Dermis microvascular lymphatic vessel endothelial cell (primary cell): Measurements from ENCODE around the gene PIH1D1. TPM values are rescaled to one million over a fixed set of nuclear protein-coding genes. Genes with fewer than 3 reads are reported as not detected.

Source experiments
- DNase-seq, 2 donors: peaks; one replicate each; pipeline versions ENCODE4 v3.0.0 to v3.0.0-alpha.2; 2010; ENCODE audit warnings: low read depth in 2 of 2
- total RNA-seq: library from RNA; depleted of rRNA; stranded (reverse); fragments of >200 nt; gene quantifications from 2 replicates; pipeline ENCODE4 v1.2.1, GENCODE V29; 2014

The PIH1D1 gene
- total RNA-seq, result 146 and 159 TPM in 2 replicates

DNA sequence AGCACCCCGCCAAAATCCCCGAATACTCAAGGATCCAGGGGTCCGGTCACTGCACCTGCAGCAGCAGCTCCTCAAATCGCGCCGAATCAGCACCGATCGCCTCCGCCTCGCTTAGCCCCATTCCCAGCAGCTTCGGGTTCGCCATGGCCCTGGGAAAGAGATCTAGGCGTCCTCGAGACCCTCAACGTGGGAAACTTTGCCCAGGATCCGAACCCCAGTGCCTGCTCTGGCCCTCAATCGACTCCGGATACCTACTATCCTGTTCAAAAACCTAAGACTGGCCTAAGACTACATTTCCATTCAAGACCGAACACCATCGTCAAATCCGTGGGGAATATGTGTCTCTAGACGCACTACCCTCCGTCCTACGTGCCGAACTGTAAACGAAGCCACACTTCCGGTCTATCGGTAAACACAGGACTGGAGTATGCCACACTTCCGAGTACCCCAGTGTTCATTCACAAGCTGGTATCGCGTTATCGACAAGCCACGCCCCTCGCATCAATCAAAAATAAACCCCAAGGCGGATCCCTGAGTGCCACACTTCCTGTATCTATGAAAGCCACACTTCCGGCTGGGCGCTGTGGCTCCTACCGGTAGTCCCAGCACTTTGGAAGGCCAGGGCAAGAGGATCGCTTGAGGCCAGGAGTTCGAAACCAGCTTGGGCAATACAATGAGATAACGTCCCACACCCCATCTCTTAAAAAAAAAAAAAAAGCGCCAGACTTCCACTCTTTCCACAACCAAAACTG is at the start of gene PIH1D1:
PIH1D1 (minus strand) TSS at position 385 of the 752 bp plus-strand sequence; CDS start at position 145, 240 bp downstream.
- DNase-seq, result peak; percentile 99 to 100

DNA sequence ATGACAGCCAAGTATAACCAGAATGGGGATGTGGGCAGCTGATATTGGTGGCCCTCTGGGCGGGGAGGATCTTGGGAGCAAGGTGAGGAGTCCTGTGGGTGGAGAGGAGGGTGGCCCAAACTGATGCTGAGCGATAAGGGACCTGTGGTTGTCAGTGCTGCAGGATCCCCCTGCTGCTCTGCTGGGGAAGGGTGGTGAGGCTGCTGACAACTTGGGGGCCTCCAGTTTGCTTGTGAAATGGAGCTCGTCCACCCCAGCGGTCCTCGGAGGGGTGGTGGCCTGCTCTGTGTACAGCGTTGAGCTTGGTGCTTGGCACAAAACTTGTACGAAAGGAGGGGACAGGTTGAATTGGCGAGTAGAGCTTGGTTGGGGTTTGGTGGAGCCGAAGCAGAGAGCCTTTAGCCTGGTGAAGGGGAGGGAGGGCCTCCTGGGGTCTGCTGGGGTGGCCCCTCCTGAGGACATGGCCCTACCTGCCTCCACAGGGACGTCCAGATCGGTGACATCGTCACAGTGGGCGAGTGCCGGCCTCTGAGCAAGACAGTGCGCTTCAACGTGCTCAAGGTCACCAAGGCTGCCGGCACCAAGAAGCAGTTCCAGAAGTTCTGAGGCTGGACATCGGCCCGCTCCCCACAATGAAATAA is 47.5 kb upstream of the PIH1D1 start:
- DNase-seq, result no peak

DNA sequence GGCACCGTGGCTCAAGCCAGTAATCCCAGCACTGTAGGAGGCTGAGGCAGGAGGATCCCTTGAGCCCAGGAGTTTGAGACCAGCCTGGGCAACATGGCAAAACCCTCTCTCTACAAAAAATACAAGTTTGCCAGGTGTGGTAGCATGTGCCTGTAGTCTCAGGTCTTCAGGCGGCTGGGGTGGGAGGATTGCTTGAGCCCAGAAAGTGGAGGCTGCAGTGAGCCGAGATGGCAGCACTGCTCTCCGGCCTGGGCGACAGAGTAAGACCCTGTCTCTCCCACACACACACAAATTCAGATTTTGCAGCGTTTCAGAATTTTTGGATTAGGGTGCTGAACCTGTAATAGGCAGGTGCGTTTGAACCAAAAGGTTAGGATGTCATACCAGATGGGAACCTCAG is 46.9 kb upstream of the PIH1D1 start:
- DNase-seq, result no peak

DNA sequence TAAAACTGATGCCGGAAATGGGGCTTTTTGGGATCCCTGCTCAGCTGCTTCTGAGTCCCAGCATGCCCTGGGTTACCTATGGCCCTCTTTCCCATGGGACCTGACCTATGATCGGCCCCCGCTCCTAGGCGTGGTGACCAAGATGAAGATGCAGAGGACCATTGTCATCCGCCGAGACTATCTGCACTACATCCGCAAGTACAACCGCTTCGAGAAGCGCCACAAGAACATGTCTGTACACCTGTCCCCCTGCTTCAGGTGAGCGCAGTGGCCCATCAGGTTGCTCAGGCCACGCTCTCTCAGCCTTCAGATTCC is 46.1 kb upstream of the PIH1D1 start:
- no peak for DNase-seq

DNA sequence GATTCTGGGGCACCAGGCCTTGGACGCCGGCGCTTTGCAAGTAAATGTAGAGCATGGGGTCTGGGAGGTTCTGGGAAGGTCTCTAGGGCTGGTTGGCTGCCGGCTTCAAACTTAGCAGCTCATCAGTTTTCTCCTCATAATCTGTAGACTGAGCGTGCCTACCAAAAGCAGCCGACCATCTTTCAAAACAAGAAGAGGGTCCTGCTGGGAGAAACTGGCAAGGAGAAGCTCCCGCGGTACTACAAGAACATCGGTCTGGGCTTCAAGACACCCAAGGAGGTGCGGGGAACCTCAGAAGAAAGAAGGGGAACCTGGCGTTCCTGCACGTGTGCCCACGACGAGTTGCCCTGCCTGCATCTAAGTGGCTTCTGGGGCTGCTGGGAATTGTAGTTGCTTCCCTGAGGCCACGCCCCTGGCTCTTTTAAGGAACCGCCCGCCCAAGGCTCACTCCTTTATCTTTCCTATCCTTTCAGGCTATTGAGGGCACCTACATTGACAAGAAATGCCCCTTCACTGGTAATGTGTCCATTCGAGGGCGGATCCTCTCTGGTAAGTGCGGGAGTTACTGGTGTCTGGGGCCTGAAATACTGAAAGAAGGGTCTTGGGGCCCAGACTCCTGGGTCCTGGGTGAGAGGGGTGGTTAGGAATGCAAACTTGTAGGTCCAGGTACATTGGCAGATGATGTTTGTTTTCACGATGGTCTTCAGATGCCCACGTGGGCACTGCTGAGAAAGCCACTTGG is 45.6 kb upstream of the PIH1D1 start:
- peak in 1 of 2 donors; percentile 53 for DNase-seq

DNA sequence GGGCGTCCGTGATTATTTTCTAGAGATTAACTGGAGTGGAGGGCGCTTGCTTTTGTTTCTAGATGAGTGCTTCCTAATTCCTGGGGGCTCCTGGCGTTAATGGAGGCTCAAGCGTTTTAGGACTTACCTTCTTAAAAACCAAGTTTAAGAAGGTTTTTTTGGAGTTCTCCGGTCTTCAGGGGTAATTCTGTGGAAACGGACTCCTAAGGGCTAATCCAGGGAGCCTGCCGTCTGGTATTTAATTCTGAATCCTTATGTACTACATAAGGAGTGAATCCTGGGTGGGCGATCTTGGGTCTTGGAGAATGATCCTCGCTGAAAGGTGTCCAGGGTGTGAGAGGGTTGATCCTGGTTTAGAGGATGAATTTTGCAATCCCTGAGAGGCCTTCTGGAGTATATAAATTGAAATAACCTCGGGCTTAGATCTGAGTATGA is 45.0 kb upstream of the PIH1D1 start:
- no peak for DNase-seq

DNA sequence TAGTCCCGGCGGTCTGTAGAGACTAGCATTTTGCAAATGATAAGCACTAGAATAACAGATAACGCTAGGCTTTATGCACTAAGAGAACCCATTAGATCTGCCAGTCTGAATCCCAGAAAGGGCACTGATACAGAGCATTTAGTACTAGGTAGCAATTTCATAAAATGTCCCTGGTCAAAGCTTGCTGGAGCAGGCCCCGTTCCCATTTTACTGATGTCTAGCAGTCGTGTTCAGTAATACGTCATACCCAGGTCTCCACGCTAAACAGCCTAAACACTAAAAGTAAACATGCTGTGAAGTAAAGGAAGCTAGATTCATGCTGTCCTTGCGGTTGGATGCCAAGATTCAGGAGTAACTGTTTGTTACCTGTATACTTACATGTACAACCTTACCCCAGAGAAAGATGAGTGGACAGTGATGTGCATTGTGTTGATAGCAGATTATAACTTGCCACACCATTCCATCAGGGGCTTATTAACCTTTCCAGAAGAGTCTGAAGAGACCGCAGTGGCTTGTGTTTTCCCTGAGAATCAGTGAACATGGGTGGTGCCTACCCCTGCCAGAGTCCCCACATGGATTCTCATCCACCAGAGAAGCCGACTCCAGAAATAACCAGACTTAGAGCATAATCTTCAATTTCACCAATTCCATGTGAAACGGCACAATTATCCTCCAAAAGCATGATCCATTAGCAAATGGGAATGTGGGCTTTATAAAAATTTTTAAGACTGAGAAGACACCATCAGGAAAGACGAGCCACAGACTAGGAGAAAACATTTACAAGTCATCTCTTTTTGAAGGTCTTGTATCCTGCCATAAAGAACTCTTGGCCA is 41.2 kb upstream of the PIH1D1 start:
- DNase-seq, result no peak

DNA sequence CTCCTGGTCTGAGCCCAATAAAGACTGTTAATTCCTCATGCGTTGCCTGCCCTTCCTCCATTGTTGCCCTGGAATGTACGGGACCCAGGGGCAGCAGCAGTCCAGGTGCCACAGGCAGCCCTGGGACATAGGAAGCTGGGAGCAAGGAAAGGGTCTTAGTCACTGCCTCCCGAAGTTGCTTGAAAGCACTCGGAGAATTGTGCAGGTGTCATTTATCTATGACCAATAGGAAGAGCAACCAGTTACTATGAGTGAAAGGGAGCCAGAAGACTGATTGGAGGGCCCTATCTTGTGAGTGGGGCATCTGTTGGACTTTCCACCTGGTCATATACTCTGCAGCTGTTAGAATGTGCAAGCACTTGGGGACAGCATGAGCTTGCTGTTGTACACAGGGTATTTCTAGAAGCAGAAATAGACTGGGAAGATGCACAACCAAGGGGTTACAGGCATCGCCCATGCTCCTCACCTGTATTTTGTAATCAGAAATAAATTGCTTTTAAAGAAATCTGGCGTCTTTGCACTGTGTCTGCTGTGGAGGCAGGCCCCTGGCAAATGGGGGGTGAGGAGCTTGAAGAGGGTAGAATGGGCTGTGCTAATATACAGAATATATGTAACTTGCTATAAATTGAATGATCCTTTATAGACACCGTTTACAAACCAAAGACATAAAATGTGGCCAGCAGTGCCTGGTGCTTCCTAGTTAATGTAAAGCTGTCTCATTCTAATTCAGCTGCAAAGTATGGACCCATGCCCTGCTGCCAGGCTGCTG is 40.4 kb upstream of the PIH1D1 start:
- no peak for DNase-seq

DNA sequence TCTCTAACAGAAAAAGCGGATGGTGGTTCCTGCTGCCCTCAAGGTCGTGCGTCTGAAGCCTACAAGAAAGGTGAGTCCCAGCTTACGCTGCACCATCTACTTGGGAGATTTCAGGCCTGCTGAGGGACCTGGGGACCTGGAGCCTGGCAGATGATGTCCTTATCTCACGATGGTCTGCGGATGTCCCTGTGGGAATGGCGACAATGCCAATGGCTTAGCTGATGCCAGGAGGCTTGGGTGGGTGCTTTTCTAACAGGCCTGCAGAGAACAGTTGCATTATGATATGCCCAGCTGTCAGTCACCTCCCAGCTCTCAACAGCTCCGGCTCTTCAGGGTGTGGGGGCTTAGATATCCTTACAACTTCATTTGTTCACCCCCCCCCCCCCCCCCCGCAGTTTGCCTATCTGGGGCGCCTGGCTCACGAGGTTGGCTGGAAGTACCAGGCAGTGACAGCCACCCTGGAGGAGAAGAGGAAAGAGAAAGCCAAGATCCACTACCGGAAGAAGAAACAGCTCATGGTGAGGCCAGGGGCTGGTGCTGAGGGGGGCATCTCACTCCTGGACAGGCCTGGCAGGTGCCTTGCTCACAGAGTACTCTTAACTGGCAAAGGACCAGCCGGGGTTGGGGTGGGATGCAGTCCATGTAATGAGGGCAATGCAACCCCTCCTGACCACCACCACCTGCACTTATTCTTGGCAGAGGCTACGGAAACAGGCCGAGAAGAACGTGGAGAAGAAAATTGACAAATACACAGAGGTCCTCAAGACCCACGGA is 39.6 kb upstream of the PIH1D1 start:
- DNase-seq, result no peak

DNA sequence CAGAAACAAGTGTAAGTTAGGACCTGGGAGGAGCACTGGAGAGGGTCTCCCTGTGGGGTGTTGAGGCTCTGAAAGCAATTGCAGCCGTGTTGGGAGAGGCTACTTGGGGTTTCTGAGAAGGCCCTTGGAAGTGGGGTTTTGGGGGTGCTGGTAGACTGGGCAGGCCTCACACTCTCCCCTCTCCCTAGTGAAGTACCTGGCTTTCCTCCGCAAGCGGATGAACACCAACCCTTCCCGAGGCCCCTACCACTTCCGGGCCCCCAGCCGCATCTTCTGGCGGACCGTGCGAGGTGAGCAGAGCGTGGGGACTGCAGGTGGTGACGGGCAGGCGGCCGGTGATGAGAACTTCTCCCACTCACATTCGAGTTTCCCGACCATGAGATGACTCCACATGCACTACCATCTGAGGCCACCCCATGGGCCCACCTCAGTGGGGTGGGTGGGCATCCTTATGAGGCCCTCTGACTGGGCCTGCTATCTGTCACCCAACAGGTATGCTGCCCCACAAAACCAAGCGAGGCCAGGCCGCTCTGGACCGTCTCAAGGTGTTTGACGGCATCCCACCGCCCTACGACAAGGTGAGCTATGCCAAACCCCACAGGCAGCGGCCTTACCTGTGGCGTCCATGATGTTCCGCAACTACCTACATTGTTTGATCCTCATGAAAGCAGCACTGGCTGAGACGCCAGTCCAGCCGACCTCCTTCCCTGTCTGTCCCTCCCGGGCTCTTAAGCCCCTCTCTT is 38.8 kb upstream of the PIH1D1 start:
- DNase-seq, result no peak

DNA sequence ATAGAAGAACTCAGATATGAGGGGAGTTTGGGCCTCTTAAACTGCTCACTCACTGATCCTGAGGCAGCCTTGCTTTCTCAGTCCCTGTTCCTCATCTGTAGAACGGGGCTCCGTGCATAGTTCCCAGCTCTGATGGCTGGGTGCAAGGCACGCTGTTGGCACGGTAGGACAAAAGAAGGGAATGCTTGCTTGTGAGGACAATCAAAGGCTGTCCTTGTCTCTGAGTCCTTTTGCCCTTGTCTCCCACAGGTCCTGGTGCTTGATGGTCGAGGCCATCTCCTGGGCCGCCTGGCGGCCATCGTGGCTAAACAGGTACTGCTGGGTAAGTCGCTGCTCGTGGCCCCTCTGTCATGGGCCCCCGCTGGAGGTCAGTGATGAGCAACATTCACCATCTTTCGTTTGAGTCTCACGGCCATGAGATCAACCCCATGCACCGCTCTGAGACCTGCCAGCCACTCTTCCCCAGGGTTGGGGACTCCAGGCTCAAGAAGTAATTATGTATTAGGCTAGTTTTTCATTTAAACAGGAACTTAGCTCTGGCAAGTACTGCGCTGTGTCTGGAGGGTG is 38.1 kb upstream of the PIH1D1 start:
- no peak for DNase-seq

DNA sequence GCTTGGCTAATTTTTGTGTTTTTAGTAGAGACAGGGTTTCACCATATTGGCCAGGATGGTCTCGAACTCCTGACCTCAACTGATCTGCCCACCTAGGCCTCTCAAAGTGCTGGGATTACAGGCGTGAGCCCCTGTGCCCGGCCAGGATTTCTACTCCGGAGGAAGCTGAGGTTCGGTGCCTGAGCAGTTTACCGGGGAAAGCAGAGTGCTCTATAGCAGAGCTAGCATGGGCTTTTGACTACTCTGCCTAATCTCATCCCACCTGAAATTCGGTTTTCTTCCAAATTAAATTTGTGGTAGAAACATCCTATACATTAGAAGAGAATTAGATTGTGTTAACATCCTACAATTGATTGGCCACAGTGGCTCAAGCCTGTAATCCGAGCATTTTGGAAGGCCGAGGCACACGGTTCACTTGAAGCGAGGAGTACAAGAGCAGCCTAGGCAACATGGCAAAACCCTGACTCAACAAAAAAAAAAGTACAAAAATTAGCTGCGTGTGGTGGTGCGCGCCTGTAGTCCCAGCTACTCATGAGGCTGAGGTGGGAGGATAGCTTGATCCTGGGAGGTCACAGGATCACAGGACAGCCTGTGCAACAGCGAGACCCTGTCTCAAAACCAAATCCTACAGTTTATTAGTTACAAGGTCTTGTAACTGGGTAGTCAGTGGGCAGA is 37.4 kb upstream of the PIH1D1 start:
- DNase-seq, result no peak

DNA sequence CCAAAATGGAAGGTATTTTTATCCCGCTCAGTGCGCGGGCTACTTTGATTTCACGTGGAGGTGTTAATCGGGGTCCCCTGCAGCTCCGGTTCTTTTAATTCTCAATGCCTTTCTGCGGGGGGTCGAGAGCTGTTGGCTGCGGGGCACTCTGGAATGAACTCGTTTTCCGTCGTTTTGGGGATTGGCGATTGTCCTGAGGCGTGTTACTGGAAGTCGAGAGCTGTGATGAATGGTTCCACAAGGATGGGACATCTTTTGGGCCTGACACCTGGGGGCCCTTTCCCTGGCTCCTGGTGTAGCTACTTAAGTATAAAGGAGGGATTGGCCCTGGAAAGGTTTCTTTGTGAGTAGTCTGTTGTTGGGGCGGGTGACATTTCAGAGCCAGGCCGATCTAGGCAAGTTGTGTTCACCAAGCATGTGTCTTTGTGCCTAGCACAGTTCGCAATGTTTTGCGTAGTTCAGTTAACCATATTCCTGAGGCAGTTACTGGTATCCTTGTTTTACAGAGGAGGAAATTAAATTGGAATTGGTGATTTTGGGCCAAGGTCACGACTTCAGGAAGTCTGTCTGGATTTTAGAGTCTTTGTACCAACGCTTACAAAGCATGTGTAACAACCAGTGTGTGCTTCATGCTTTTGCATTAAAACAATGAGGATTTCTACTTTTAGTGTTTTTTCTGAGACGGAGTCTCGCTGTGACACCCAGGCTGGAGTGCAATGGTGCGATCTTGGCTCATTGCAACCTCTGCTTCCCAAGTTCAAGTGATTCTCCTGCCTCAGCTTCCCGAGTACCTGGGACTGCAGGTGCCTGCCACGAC is 36.6 kb upstream of the PIH1D1 start:
- DNase-seq, result peak; percentile 22 to 47

DNA sequence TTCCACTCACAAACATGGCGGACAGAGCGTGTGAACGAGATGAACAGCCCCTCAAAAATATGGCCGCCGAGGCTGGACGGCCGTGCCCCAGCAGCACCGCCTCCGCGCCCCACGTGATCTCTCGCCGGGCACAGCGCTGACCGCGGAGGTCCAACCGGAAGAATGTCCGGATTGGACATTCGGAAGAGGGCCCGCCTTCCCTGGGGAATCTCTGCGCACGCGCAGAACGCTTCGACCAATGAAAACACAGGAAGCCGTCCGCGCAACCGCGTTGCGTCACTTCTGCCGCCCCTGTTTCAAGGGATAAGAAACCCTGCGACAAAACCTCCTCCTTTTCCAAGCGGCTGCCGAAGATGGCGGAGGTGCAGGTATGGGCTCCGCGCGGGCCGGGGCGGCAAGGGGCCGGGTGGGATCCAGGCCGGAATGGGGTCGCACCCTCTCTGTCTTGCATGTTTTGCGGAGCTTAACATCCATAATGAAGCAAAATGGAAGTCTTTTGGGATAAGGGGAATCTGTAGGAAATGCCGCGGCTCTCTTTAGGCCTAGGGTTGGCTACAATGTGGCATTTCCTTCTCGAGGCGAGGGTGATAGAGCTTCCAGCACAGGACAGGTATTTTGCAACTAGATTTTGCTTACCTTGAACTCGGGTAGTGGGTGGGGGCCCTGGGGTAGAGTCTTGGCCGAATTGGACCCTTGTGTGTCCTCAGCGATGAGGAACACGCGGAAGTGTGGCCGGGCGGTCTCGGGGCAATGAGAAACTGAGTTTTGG is 35.8 kb upstream of the PIH1D1 start, which contains the start of gene RPL13A:
RPL13A (plus strand) TSS at position 332 of the 769 bp plus-strand sequence; CDS start at position 354, 22 bp downstream.
- peak; percentile 99 for DNase-seq

DNA sequence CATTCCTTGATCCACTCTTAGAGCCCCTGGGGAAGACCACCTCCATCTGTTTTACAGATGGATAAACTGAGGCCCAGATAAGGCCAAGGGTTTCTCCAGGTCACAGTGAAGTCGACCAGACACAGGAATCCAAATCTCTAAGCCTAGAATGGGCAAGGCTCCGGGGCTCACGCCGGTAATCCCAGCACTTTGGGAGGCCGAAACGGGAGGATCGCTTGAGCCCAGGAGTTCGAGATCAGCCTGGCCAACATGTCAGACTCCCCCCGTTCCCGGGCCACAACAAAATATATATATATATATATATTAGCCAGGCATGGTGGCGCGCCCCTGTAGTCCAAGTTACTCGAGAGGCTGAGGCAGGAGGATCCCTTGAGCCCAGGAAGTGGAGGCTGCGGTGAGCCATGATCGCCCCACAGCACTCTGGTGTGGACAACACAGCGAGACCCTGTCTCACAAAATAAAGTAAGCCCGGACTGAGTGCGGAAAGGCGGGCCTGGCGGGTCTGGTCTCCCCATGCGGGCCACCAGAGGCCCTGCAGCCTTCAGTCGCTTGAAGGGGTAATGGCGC is 35.2 kb upstream of the PIH1D1 start:
- no peak for DNase-seq

DNA sequence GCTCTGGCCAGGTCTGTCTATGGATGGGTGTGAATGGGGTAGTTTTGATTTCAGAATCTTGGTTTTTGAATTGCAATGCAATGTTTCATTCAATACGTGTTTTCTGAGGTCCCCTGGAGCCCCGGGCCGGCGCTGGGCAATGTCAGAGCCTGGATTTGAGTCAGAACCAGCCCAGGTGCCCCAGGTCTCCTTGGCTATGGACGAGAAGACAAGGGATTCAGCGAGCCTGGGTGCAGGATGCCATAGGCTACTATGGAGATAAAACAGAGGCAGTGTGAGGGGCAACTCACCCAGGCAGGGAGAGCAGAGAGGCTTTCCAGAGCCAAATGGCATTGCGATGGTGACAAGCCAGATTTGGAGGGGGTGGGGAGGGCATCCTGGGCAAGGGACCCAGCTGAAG is 34.6 kb upstream of the PIH1D1 start:
- no peak for DNase-seq
